Esophagus (tissue), 2 donors: Measurements from ENCODE around the gene SCTR. TPM values are rescaled to one million over a fixed set of nuclear protein-coding genes. Genes with fewer than 3 reads are reported as not detected.

Source experiments
- H3K27ac ChIP-seq, 2 donors: one replicate each; pipeline ENCODE4 v1.5.1; 2013; ENCODE audit warnings: low read depth in 2 of 2, mild to moderate bottlenecking in 2 of 2, inconsistent platforms in 1 of 2, low read length in 1 of 2, moderate library complexity in 1 of 2
- H3K27me3 ChIP-seq, 2 donors: one replicate each; pipeline ENCODE4 v1.6.1; 2013; ENCODE audit warnings: low read length in 2 of 2, control low read depth in 1 of 2, mild to moderate bottlenecking in 1 of 2; ENCODE audit not compliant: insufficient read depth in 2 of 2, control insufficient read depth in 1 of 2
- H3K36me3 ChIP-seq, 2 donors: one replicate each; pipeline ENCODE4 v1.6.1; 2013; ENCODE audit warnings: low read length in 1 of 2; ENCODE audit not compliant: control insufficient read depth in 2 of 2, insufficient read depth in 2 of 2
- H3K4me1 ChIP-seq, 2 donors: one replicate each; pipeline ENCODE4 v1.6.1; 2013; ENCODE audit warnings: low read length in 1 of 2; ENCODE audit not compliant: control insufficient read depth in 2 of 2, insufficient read depth in 2 of 2
- H3K4me3 ChIP-seq, 2 donors: one replicate each; pipeline ENCODE4 v1.5.1; 2013; ENCODE audit warnings: low read length in 2 of 2, mild to moderate bottlenecking in 2 of 2, low read depth in 1 of 2, moderate library complexity in 1 of 2
- H3K9me3 ChIP-seq, 2 donors: one replicate each; pipeline ENCODE4 v1.6.1; 2013; ENCODE audit warnings: mild to moderate bottlenecking in 2 of 2, low read depth in 1 of 2, low read length in 1 of 2, moderate library complexity in 1 of 2; ENCODE audit not compliant: control insufficient read depth in 2 of 2, insufficient read depth in 1 of 2
- WGBS, 2 donors: extraction: QIAGEN DNeasy Blood & Tissue Kit; methylation state at CpG; one replicate each; pipeline ENCODE4 v1.1.7; 2013; 5-methylcytosine and 5-hydroxymethylcytosine counted together
- polyA plus RNA-seq, 2 donors: library from polyadenylated mRNA; stranded (reverse); fragments of 200-250 nt; gene quantifications; one replicate each; pipeline ENCODE4 v1.2.3, GENCODE V29; 2013
- donor health status: healthy with polysubstance abuse.
- donor health status: Bipolar disorder and iron deficiency.

Gene SCTR
- polyA plus RNA-seq, result under 1 TPM; 0.13 to 0.26 TPM

DNA sequence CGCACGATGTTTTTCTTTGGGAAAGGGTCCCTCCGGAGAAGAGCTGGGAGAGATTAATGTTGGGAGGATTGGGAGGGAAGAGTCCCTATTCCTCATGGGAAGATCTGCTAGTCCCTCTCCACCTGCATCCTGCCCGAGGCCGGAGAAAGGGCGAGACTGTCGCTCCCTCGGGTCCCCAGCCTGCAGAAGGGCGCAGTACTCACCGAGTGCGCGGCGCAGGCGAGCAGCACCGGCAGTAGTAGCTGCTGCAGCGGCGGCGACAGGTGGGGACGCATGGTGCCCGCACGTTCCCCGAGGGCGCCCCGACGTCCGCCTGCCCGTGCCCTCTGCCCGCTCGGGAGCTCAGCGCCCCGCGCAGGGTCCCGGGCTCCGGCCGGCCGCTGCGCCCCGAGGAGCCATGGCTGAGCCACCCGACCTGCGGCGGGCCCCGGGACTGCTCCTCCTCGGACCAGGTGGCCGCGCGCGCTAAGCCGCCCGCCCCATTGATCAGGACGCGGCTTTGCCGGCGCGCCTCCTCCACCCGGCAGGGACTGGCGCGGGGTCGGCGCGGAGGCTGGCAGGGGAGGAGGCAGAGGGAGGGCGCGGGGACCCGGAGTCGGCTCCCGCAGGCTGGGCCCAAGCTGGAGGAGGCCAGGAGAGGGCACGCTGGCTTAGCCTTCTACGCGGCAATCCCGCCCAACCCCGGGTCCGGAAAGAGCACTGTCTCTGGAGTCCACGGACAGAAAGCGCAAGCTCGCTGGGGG lies at the start of gene SCTR:
Gene SCTR, minus strand, starts transcription at position 532 of the 743 bp plus-strand sequence. Its CDS starts 257 bp downstream, at position 275.
- WGBS, 2 donors, result 10 to 11% methylated on average over 47 to 74 of the region's 74 CpGs
- Histone ChIP-seq H3K4me3 (no peak within 1 kb of the TSS), H3K36me3 (no peaks in the 10 kb centered on the region), H3K27ac (no peak within 1 kb of the TSS), H3K9me3 (no peaks in the 10 kb centered on the region), H3K27me3 (peaks cover 3 to 7% of the 10 kb centered on the region in 2 donors), H3K4me1 (peaks cover 0 to 1% of the 10 kb centered on the region in 2 donors)

- no peaks in the 10 kb centered on the region for H3K36me3 ChIP-seq
- H3K27me3 ChIP-seq, result no peaks in the 10 kb centered on the region
- no peaks in the 10 kb centered on the region for H3K9me3 ChIP-seq
- H3K4me1 ChIP-seq, result no peaks in the 10 kb centered on the region
- H3K27ac ChIP-seq, result no peak overlapping the region
- no peak overlapping the region for H3K4me3 ChIP-seq
Measured at GRCh38 chr2:119567292-119567691, 43.0 kb upstream of the SCTR start.

- Histone ChIP-seq H3K9me3 (no peaks in the 10 kb centered on the region), H3K27ac (no peak overlapping the region), H3K36me3 (no peaks in the 10 kb centered on the region), H3K4me1 (no peaks in the 10 kb centered on the region), H3K27me3 (no peaks in the 10 kb centered on the region), H3K4me3 (no peak overlapping the region)
- WGBS, 2 donors, result 65 to 68% methylated on average over 2 of the region's 2 CpGs
Measured at GRCh38 chr2:119565481-119565880, 41.2 kb upstream of the SCTR start.

DNA sequence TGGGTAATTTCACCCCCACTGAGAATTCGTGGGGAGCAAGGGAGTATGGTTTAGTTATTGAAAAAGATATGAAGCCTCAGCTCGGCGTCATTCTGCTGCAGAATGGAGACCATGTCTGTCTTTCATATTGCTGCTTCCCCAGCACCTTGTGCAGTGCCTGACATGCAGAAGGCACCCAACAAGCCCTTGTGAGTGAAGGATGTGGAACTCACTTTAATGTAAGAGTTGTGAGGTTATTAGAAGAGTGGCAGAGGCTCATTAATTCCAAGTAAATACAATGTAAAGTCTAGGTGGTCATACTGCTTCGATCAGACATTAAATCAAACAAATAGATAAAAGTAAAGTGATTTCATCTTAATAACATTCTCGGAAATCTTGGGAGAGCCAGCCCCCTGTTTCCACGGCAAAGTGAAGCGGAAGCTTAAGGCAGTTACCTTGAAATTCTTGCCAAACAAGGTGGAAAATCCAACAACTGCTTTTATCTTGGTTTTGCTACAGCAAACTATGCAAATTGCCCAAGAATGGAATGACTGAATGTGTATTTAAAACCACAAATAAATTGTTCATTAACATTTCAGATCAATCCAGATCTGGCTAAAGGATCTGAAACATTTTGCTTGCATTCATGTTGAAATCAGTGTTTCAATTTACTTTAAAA lies 29.5 kb upstream of the SCTR start:
- H3K9me3 ChIP-seq, result no peaks in the 10 kb centered on the region
- peaks cover 0 to 2% of the 10 kb centered on the region in 2 donors for H3K27me3 ChIP-seq
- H3K4me3 ChIP-seq, result no peak overlapping the region
- no peaks in the 10 kb centered on the region for H3K36me3 ChIP-seq
- no peaks in the 10 kb centered on the region for H3K4me1 ChIP-seq
- H3K27ac ChIP-seq, result no peak overlapping the region
- 65 to 70% methylated on average over 7 of the region's 7 CpGs for WGBS, 2 donors

DNA sequence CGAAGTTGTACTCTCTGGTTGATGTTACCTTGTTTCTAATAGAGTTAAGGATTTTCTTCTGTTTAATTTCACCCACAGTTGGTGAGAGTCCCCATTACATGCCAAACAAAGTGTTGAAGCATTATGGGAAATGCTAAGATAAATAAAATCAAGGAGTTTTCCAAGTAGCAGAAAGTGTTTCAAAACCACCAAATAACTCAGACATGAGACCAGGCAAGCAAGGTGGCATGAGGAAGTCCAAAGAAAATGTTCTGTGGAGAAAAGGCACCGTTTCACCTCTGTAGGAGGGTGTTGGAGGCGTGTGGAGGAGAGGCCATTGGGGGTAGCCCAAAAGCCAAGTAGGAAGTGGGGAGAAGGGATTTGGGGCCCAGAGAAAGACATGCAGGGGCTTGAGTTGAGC lies 28.6 kb upstream of the SCTR start:
- H3K4me3 ChIP-seq, result no peak overlapping the region
- H3K36me3 ChIP-seq, result no peaks in the 10 kb centered on the region
- peaks cover 0 to 2% of the 10 kb centered on the region in 2 donors for H3K27me3 ChIP-seq
- H3K4me1 ChIP-seq, result no peaks in the 10 kb centered on the region
- no peaks in the 10 kb centered on the region for H3K9me3 ChIP-seq
- 81 to 82% methylated on average over 3 of the region's 3 CpGs for WGBS, 2 donors
- no peak overlapping the region for H3K27ac ChIP-seq

- no peak overlapping the region for H3K4me3 ChIP-seq
- H3K4me1 ChIP-seq, result no peaks in the 10 kb centered on the region
- H3K27me3 ChIP-seq, result peaks cover 0 to 2% of the 10 kb centered on the region in 2 donors
- 75 to 78% methylated on average over 1 of the region's 1 CpG for WGBS, 2 donors
- no peaks in the 10 kb centered on the region for H3K36me3 ChIP-seq
- H3K9me3 ChIP-seq, result no peaks in the 10 kb centered on the region
- no peak overlapping the region for H3K27ac ChIP-seq
Measured at GRCh38 chr2:119550856-119551255, 26.6 kb upstream of the SCTR start.

DNA sequence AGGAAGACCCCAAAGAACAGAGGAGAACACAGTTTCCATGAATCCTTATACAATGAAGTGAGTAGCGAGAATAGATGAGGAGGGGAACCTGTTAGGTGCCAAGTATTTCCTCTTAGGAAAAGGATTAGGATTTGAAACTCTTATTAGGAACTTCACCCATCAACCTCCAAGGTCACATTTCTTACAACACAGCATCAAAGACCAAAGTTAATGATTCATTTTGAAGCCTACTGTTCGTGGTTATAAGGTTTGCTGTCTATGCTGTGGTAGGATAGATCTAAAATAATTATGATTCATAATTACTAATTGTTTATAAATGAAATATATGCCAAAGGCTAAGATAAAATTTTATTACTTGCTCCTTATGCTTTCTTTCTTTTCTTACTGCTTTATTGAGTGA lies 26.1 kb upstream of the SCTR start:
- H3K4me3 ChIP-seq, result no peak overlapping the region
- H3K4me1 ChIP-seq, result no peaks in the 10 kb centered on the region
- no peaks in the 10 kb centered on the region for H3K36me3 ChIP-seq
- 62 to 67% methylated on average over 2 of the region's 2 CpGs for WGBS, 2 donors
- peaks cover 0 to 2% of the 10 kb centered on the region in 2 donors for H3K27me3 ChIP-seq
- H3K9me3 ChIP-seq, result no peaks in the 10 kb centered on the region
- H3K27ac ChIP-seq, result no peak overlapping the region

- Histone ChIP-seq H3K36me3 (no peaks in the 10 kb centered on the region), H3K27me3 (no peaks in the 10 kb centered on the region), H3K27ac (no peak overlapping the region), H3K4me1 (peaks cover 0 to 4% of the 10 kb centered on the region in 2 donors), H3K9me3 (no peaks in the 10 kb centered on the region), H3K4me3 (no peak overlapping the region)
- WGBS, 2 donors, result 39 to 50% methylated on average over 1 of the region's 1 CpG
Measured at GRCh38 chr2:119549241-119549640, 25.0 kb upstream of the SCTR start.

- H3K36me3 ChIP-seq, result no peaks in the 10 kb centered on the region
- peaks cover 0 to 2% of the 10 kb centered on the region in 2 donors for H3K9me3 ChIP-seq
- no peaks in the 10 kb centered on the region for H3K27me3 ChIP-seq
- WGBS, 2 donors, result 71 to 81% methylated on average over 2 of the region's 2 CpGs
- peaks cover 0 to 4% of the 10 kb centered on the region in 2 donors for H3K4me1 ChIP-seq
- no peak overlapping the region for H3K27ac ChIP-seq
- no peak overlapping the region for H3K4me3 ChIP-seq
Measured at GRCh38 chr2:119548516-119549120, 24.3 kb upstream of the SCTR start.
